B cell (primary cell): Measurements from ENCODE around the gene DLG2.

Source experiments
- CTCF ChIP-seq: fragments of 200-600 bp; IDR thresholded peaks from one replicate; pipeline ENCODE4 v1.8.0; 2022; ENCODE audit warnings: antibody characterized with exemption, mild to moderate bottlenecking
- EZH2 ChIP-seq: IDR thresholded peaks from 2 replicates; pipeline ENCODE4 v1.6.1; 2012; ENCODE audit warnings: borderline replicate concordance, low read depth, mild to moderate bottlenecking, moderate library complexity, low read length; ENCODE audit not compliant: insufficient read depth, poor library complexity, severe bottlenecking

- TF ChIP-seq CTCF (no peak), EZH2 (no peak)
These were observed 802.0 kb downstream of the DLG2 start for GRCh38 chr11:84825106-84825660.
